Urothelium cell line (cell line): ENCODE measurements around the gene TMEM184A.
"Not testable (repeated sequence)": the region's sequence is repeated elsewhere in the genome, so short reads cannot be mapped to it uniquely, and the experiment has no call there.

ENCODE experiments used
- DNase-seq: peaks from one replicate; pipeline ENCODE4 v3.0.0; 2011; ENCODE audit warnings: low spot score, mixed read lengths
- FAIRE-seq: peaks from 2 replicates; lab custom pipeline; 2011; peaks lifted over from hg19 to GRCh38; lab: Jason Lieb, UNC

The TMEM184A gene

GRCh38 chr7:1590887-1591286, 34.9 kb upstream of the TMEM184A start:
- peak; percentile 63 for FAIRE-seq

GRCh38 chr7:1590476-1590875, 34.5 kb upstream of the TMEM184A start:
- FAIRE-seq (peak; percentile 13), DNase-seq (no peak)

More at GRCh38 chr7:1590887-1591286, 34.9 kb upstream of the TMEM184A start:
- no peak for DNase-seq

GRCh38 chr7:1588978-1589377, 33.0 kb upstream of the TMEM184A start:
- DNase-seq = no peak
- no peak for FAIRE-seq

GRCh38 chr7:1587738-1588137, 31.7 kb upstream of the TMEM184A start:
- FAIRE-seq (peak; percentile 77), DNase-seq (no peak)

- DNase-seq (no peak), FAIRE-seq (peak; percentile 86)
These were observed 31.1 kb upstream of the TMEM184A start for GRCh38 chr7:1586827-1587705.

GRCh38 chr7:1586126-1586826, 30.3 kb upstream of the TMEM184A start:
- FAIRE-seq (no peak), DNase-seq (no peak)

GRCh38 chr7:1585142-1585981, 29.4 kb upstream of the TMEM184A start:
- DNase-seq (no peak), FAIRE-seq (no peak)

- peak; percentile 93 for FAIRE-seq
- no peak for DNase-seq
These were observed 28.7 kb upstream of the TMEM184A start for GRCh38 chr7:1584700-1585099.

- not testable (repeated sequence) for DNase-seq, FAIRE-seq
These were observed 27.4 kb upstream of the TMEM184A start for GRCh38 chr7:1583241-1583930.

GRCh38 chr7:1580422-1581030, 24.5 kb upstream of the TMEM184A start:
- no peak for FAIRE-seq
- no peak for DNase-seq

- DNase-seq (peak; percentile 96), FAIRE-seq (peak; percentile 96)
These were observed 23.7 kb upstream of the TMEM184A start for GRCh38 chr7:1579481-1580421.

GRCh38 chr7:1578513-1578912, 22.5 kb upstream of the TMEM184A start:
- DNase-seq = no peak
- FAIRE-seq = no peak

- FAIRE-seq = no peak
These were observed 20.7 kb upstream of the TMEM184A start for GRCh38 chr7:1576521-1577253.

GRCh38 chr7:1575809-1576208, 19.8 kb upstream of the TMEM184A start:
- FAIRE-seq = peak; percentile 52
- DNase-seq = no peak

More at GRCh38 chr7:1576521-1577253, 20.7 kb upstream of the TMEM184A start:
- DNase-seq = no peak

- DNase-seq (no peak), FAIRE-seq (peak; percentile 80)
These were observed 16.3 kb upstream of the TMEM184A start for GRCh38 chr7:1572111-1572822.

- FAIRE-seq (peak; percentile 96), DNase-seq (peak; percentile 100)
These were observed 14.0 kb upstream of the TMEM184A start, which contains the start of gene PSMG3 for GRCh38 chr7:1569833-1570632. TSS of gene PSMG3 (minus strand) at chr7:1570032. CDS start at chr7:1569339, 693 bp downstream.

GRCh38 chr7:1569440-1569832, 13.4 kb upstream of the TMEM184A start:
- FAIRE-seq = peak; percentile 56

More at GRCh38 chr7:1569440-1569832, 13.4 kb upstream of the TMEM184A start:
- DNase-seq = no peak
